OCI-LY1 (cell line): ENCODE results near the gene ZFP92.

ENCODE experiments used
- CTCF ChIP-seq: fragments of 200-600 bp; sonication (generic), shearing (Covaris generic); IDR thresholded peaks from 2 replicates; pipeline ENCODE4 v1.5.1; 2017; ENCODE audit warnings: mild to moderate bottlenecking, antibody characterized with exemption, low read length, moderate library complexity, mixed read lengths
- EZH2 ChIP-seq: fragments of 200-600 bp; sonication (generic), shearing (Covaris generic); IDR thresholded peaks from 2 replicates; pipeline ENCODE4 v1.8.0; 2017; ENCODE audit warnings: borderline replicate concordance, mixed run types, mild to moderate bottlenecking, antibody characterized with exemption, low read length, moderate library complexity, mixed read lengths

- no peak for TF ChIP-seq CTCF
- TF ChIP-seq EZH2, result no peak
Measured at GRCh38 chrX:153407736-153408135, 3.5 kb upstream of the ZFP92 start.
